Measurements from ENCODE around the gene ENPP4. TPM values are rescaled to one million over a fixed set of nuclear protein-coding genes. Genes with fewer than 3 reads are reported as not detected.
"Not testable (repeated sequence)": the region's sequence is repeated elsewhere in the genome, so short reads cannot be mapped to it uniquely, and the experiment has no call there.

ENPP4 gene
- 1.8 and 1.9 TPM in 2 replicates for total RNA-seq (2014; rRNA removed)
- 0.57 TPM for polyA plus RNA-seq (2012)

DNA sequence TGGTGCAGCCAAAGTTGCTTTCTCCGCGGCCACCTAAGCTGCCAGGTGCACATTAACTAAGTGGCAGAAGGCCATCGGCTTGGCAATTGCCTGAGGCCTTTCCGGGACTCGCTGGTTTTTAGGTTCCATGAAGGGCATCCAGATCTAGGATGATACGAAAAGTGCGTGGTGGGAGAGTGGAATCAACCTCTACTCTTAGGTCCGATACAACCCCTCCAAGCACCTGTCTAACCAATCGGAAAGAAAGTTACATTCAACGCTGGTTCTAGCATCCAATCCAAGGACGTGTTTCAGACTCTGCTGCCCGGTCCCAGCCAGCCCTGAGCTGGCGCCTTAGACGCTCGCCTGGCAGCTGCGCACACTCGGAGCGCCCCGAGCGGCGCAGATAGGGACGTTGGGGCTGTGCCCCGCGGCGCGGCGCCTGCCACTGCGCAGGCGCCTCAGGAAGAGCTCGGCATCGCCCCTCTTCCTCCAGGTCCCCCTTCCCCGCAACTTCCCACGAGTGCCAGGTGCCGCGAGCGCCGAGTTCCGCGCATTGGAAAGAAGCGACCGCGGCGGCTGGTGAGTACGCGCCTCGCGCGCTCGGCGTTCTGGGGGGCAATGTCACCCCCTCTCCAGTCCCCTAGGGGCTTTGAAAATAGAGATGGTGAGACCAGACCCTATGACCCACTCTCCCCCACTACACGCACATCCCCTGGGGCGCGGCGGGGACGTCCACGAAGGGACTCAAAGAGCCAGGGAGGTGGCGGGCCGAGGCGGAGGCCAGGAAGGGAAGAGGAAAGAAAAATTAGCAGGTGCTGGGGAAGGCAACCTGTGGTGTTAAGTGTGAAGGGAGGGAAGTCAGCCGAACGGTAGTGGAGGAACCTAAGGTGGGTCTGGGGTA is at the start of gene ENPP4:
TSS of gene ENPP4 (plus strand) at position 361 of the 883 bp plus-strand sequence. CDS start 9,595 bp downstream, outside the sequence.
- peak; percentile 69 for DNase-seq (ENCODE audit: low read depth)

DNA sequence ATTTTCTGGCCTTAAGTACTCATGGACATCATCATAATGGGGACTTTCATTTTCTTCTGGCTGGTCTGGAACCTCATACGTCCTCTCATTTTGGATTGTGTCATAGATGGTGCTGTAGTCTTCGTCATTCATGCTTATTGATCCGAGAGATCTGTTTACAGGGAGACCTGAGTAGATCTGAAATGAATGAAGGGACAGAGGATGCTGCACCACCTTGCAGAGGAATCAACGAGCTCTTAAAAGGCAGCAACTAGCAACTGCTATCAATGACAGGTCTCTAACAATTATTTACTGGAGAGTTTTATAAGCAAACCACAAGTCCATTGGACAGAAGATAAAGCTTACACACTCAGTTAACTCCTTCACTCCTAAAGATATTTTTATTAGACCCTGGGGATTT is 49.7 kb upstream of the ENPP4 start:
- no peak for DNase-seq (ENCODE audit: low read depth)

DNA sequence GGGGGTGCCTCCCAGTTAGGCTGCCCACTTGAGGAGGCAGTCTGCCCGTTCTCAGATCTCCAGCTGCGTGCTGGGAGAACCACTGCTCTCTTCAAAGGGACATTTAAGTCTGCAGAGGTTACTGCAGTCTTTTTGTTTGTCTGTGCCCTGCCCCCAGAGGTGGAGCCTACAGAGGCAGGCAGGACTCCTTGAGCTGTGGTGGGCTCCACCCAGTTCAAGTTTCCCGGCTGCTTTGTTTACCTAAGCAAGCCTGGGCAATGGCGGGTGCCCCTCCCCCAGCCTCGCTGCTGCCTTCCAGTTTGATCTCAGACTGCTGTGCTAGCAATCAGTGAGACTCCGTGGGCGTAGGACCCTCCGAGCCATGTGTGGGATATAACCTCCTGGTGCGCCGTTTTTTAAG is 44.1 kb upstream of the ENPP4 start:
- not testable (repeated sequence) for DNase-seq (ENCODE audit: low read depth)

GRCh38 chr6:46090115-46091079 is 39.4 kb upstream of the ENPP4 start:
- peak; percentile 39 for DNase-seq (ENCODE audit: low read depth)

DNA sequence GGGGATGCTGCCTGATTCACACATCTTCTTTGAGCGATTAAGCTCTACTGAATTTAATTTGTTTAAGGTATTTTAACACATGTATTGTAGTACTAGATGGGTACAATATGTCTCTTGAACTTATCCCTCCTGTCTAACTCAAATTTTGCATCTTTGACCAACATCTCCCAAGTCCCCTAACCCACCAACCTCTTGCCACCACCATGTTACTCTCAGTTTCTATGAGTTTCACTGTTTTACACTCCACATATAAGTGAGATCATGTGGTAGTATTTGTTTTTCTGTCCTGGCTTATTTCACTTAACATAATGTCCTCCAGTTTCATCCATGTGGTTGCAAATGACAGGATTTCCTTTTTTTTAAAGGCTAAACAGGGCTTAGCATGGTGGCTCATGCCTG is 38.7 kb upstream of the ENPP4 start:
- DNase-seq (ENCODE audit: low read depth), result no peak

- DNase-seq (ENCODE audit: low read depth), result no peak
Observed at GRCh38 chr6:46095251-46095650, 34.5 kb upstream of the ENPP4 start.

DNA sequence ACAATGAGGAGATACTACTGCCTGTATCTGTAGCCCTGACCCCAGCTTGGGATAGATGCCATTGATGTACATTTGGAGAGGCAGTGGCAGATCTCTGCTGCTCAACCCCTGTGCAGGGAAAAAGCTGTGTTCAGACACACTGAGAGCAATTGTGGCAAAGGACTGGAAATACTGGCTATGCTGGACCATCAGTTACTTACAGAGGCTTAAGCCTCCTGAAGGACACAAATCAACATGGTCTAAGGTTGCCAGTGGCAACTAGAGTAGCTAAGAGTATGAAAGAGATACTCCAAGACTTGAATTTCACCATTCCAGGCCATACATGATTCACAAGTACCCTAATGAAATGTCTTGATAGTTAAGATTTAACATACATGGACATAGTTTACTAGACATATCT is 32.4 kb upstream of the ENPP4 start:
- DNase-seq (ENCODE audit: low read depth), result no peak

GRCh38 chr6:46098678-46099077 is 31.1 kb upstream of the ENPP4 start:
- no peak for DNase-seq (ENCODE audit: low read depth)

DNA sequence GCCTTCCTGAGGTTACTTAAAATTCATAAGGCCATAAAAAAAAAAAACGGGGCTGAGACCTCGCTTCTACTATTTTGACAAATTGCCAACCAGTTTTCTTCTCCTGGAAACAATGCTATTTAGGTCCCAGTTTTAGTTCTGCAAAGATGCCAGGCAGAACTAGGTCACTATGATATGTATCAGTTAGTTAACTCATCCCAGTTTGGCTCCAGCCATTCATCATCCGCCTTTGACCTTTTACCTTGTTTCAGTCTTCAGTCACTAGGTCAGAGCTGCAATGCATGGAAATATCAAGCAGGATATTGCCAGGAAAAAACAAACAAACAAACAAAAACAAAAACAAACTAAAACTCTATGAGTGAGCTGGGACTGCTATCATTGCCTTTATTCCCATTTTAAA is 29.8 kb upstream of the ENPP4 start:
- DNase-seq (ENCODE audit: low read depth), result no peak

- DNase-seq (ENCODE audit: low read depth), result no peak
Observed at GRCh38 chr6:46102123-46102522, 27.7 kb upstream of the ENPP4 start.

DNA sequence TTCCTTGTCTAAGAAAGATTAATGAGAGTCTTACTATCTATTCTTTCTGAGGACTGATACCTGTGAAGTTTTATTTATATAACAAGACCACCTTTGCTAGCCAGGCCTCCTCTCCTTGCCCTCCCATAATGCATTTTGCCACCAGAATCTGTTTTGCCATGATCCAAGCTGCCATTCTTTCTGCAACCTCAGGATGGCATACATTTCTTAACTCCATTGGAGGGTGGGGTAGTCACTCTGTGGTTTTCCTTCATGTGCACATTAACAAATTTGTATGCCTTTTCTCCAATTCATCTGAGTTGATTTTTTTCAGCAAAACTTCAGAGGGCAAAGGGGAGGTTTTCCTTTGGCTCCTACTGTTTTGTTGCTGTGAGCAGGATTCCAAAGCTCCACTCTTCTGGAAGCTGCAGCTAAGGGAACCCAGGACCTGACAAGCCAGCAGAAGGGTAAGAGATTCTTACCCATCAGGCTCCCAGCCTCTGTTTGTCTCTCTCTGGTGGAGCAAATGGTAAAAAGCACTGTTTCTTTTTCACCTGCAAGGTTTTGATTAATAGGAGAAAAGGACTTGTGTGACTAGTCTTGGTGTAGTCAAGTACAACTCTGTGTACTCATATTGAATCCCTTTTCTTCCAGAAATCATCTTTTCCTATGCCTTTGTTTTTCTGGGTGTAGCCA is 26.2 kb upstream of the ENPP4 start:
- peak; percentile 16 for DNase-seq (ENCODE audit: low read depth)

DNA sequence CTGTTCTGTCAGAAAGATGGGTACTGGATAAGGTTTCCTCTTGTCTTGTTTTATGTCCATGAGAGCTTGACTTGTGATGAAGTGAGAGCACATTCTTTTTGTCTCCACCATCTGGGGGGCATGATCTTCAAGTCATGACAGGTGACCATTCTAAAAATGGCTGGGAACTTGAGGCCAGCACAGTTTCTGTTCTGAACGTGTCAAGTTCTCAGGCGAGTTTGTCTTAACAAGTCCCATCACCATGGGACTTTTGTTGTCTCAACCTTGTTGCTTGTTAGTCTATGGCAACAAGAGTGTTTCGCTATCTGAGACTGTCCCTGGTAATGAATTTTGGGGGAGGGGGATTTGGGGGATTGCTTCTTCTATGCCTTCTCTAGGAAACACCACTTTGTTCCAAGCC is 25.6 kb upstream of the ENPP4 start:
- DNase-seq (ENCODE audit: low read depth), result no peak

DNA sequence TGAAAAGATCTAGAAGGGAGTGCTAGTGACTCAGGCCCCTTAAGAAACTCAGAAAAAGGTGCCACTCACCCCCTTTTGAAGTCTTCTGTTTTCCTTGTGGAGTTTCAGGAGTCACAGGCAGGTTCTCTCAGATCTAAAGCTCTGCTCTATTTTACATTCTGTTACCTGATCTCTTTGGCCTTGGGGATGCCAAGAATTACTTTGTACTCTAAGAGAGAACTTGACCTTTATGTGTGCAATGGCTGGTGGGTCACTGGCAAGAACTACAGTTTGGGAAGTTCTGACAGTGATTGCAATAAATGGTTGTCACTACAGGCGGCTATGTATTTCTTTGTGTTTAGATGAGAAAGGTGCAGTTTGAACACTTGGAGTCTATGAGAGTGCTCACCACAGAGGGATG is 24.2 kb upstream of the ENPP4 start:
- DNase-seq (ENCODE audit: low read depth), result no peak

- no peak for DNase-seq (ENCODE audit: low read depth)
Observed at GRCh38 chr6:46113370-46113769, 16.4 kb upstream of the ENPP4 start.

DNA sequence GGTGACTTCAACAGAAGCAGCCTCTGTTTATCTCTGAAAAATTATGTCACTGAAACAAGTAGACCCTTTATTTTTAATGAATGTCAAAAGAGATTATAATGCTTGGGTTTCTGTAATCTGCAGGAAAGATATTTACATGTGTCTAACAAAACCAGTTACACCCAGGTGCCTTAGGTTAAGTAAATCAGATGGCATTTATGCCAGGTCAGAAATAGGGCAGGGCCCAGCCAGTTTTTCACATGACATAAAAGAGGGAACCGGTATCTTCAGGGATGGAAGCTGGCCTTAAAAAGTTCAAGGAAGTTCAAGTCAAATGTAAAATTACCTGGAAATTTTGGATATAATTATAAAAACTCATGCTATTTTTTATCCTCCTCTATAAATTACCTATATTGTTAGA is 14.2 kb upstream of the ENPP4 start:
- DNase-seq (ENCODE audit: low read depth), result no peak

GRCh38 chr6:46116289-46116688 is 13.5 kb upstream of the ENPP4 start:
- DNase-seq (ENCODE audit: low read depth), result no peak

GRCh38 chr6:46118157-46118556 is 11.6 kb upstream of the ENPP4 start:
- no peak for DNase-seq (ENCODE audit: low read depth)

- no peak for DNase-seq (ENCODE audit: low read depth)
Observed at GRCh38 chr6:46118836-46119235, 11.0 kb upstream of the ENPP4 start.

DNA sequence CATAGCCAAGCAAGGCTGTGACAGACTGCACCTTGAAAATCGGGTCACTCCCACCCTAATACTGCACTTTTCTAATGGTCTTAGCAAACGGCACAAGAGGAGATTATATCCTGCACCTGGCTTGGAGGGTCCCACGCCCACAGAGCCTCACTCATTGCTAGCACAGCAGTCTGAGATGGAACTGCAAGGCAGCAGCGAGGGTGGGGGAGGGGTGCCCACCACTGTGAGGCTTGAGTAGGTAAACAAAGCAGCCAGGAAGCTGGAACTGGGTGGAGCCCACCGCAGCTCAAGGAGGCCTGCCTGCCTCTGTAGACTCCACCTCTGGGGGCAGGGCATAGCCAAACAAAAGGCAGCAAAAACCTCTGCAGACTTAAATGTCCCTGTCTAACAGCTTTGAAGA is 10.1 kb upstream of the ENPP4 start:
- DNase-seq (ENCODE audit: low read depth), result not testable (repeated sequence)

DNA sequence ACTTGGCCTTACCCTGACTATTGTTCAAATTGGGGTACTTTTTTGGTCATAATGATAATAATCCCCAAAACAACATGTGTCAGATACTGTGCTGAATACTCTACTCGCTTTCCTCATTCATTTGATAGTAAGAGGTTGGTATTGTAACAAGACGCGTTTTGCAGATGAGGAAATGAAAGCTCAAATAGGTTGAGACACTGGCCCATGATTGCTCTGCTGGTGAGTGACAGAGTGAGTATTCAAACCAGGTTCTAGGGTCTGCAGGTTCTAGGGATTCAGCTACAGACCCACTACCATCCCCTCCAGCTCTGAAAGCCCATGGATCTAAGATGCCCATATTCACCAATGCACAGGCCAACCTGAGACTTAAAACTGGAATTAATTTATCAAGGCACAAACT is 1.3 kb upstream of the ENPP4 start:
- DNase-seq (ENCODE audit: low read depth), result no peak

DNA sequence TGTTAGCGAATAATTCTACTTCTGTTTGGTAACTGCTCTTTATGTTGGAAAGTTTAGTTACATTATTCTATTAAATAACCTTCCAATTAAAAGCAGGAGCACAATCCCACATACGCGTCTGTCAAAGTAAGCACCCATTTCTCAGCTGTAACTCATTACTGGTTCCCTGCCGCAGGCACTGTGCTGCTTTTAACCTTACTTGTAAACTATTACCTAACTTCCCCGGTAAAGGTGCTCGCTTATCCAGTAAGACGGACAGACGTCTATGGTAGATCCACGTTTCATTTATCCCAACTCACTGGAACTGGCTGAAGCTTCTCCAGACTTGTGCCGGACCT is 529 bp upstream of the ENPP4 start:
- DNase-seq (ENCODE audit: low read depth), result no peak

DNA sequence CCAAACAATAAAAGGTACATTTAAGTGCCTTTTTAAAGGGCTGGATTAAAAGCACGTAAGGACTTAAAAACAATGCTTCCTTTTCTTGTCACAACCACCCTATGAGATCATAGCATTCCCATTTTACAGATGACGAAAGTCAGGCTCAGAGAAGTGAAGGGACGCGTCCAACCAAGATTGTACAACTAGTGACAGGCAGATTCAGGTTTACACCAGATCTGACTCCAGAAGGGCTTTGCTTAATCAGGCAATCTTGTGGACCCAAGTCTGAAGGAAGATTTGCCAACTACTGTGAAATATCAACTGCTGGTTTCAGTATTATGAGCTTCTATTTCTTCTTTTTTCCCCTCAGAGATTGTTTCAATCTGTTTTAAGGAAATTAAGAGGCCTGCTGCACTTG is 877 bp downstream of the ENPP4 start:
- DNase-seq (ENCODE audit: low read depth), result no peak

Data from LHCN-M2 (cell line).